Endodermal cell (in vitro differentiated cells): Measurements from ENCODE around the gene TBC1D9B. TPM values are rescaled to one million over a fixed set of nuclear protein-coding genes. Genes with fewer than 3 reads are reported as not detected.

ENCODE experiments used
- DNase-seq: peaks from one replicate; pipeline ENCODE4 v3.0.0-alpha.2; 2017
- H3K27ac ChIP-seq: 2 replicates; pipeline ENCODE4 v1.5.1; 2013; ENCODE audit warnings: mild to moderate bottlenecking, low read depth, low read length, moderate library complexity
- H3K27me3 ChIP-seq: 2 replicates; pipeline ENCODE4 v1.6.1; 2013; ENCODE audit warnings: mild to moderate bottlenecking, low read length, moderate library complexity; ENCODE audit not compliant: insufficient read depth, control insufficient read depth, poor library complexity, severe bottlenecking
- H3K36me3 ChIP-seq: 2 replicates; pipeline ENCODE4 v1.7.0; 2013; ENCODE audit warnings: mild to moderate bottlenecking, low read length, moderate library complexity; ENCODE audit not compliant: control insufficient read depth, insufficient read depth
- H3K4me1 ChIP-seq: one replicate; pipeline ENCODE4 v1.7.0; 2013; ENCODE audit warnings: low read length; ENCODE audit not compliant: control insufficient read depth, insufficient read depth
- H3K4me3 ChIP-seq: 2 replicates; pipeline ENCODE4 v1.5.1; 2013; ENCODE audit warnings: mild to moderate bottlenecking, low read length, moderate library complexity
- H3K9ac ChIP-seq: 2 replicates; pipeline ENCODE4 v1.6.1; 2013; ENCODE audit warnings: mild to moderate bottlenecking, low read length, moderate library complexity; ENCODE audit not compliant: poor library complexity, severe bottlenecking; ENCODE audit errors: extremely low read depth
- H3K9me3 ChIP-seq: 2 replicates; pipeline ENCODE4 v1.6.1; 2013; ENCODE audit warnings: mild to moderate bottlenecking, low read length, moderate library complexity; ENCODE audit not compliant: control insufficient read depth
- H3K27ac Mint-ChIP-seq: 2 replicates; pipeline ENCODE4 v1.8.0; 2020; ENCODE audit warnings: mixed read lengths
- H3K27me3 Mint-ChIP-seq: 2 replicates; pipeline ENCODE4 v1.8.0; 2021; ENCODE audit warnings: mild to moderate bottlenecking, mixed read lengths; ENCODE audit not compliant: insufficient read depth
- H3K36me3 Mint-ChIP-seq: 2 replicates; pipeline ENCODE4 v1.8.0; 2020; ENCODE audit warnings: low read depth, mixed read lengths
- H3K4me1 Mint-ChIP-seq: 2 replicates; pipeline ENCODE4 v1.8.0; 2020; ENCODE audit warnings: mixed read lengths
- H3K4me3 Mint-ChIP-seq: 2 replicates; pipeline ENCODE4 v1.8.0; 2020; ENCODE audit warnings: mild to moderate bottlenecking, moderate library complexity, mixed read lengths
- H3K9me3 Mint-ChIP-seq: 2 replicates; pipeline ENCODE4 v1.8.0; 2020; ENCODE audit warnings: mild to moderate bottlenecking, mixed read lengths
- CTCF ChIP-seq: fragments of 200-600 bp; sonication (generic); conservative IDR thresholded peaks from 2 replicates; pipeline ENCODE4 v1.5.0; 2021; ENCODE audit warnings: antibody characterized with exemption, mild to moderate bottlenecking
- WGBS, 2 experiments: methylation state at CpG; one replicate each; pipeline versions ENCODE4 v1.1.5 to v1.1.7; 2013; ENCODE audit warnings: missing lambda C conversion rate in 2 of 2, mixed read lengths in 1 of 2; ENCODE audit not compliant: insufficient coverage in 1 of 2, insufficient read length in 1 of 2; 5-methylcytosine and 5-hydroxymethylcytosine counted together
- total RNA-seq, 2 donors: library from RNA; stranded (reverse); fragmentation: NEBNext Ultra II Directional in 1 of 2; extraction: Animal tissue kit (Norgen Biotek cat#: 25700) in 1 of 2; gene quantifications; 2 replicates in 1 of 2; 3 replicates in 1 of 2; pipeline ENCODE4 v1.2.1, GENCODE V29; 2021

Gene TBC1D9B
- total RNA-seq, 2 donors from 2014 or later = 118 to 127 TPM

- Mint-ChIP-seq H3K4me3 (no peak overlapping the region), H3K27ac (no peak overlapping the region), H3K27me3 (no peaks in the 10 kb centered on the region), H3K4me1 (no peaks in the 10 kb centered on the region), H3K36me3 (peaks cover 74% of the 10 kb centered on the region), H3K9me3 (peaks cover 32% of the 10 kb centered on the region)
- 94 to 100% methylated on average over 5 to 9 of the region's 9 CpGs for WGBS, 2 experiments
- no peaks in the 10 kb centered on the region for H3K27me3 ChIP-seq
- peaks cover 71% of the 10 kb centered on the region for H3K36me3 ChIP-seq
- H3K9ac ChIP-seq = no peak overlapping the region
- no peak overlapping the region for H3K27ac ChIP-seq
- no peak for DNase-seq
- no peak overlapping the region for H3K4me3 ChIP-seq
- peaks cover 31% of the 10 kb centered on the region for H3K9me3 ChIP-seq
- no peak for TF ChIP-seq CTCF
- no peaks in the 10 kb centered on the region for H3K4me1 ChIP-seq
Measured at GRCh38 chr5:179841621-179842020, 66.1 kb downstream of the TBC1D9B start.

- peaks cover 83% of the 10 kb centered on the region for H3K36me3 Mint-ChIP-seq
- Histone ChIP-seq H3K9ac (no peak overlapping the region), H3K27ac (no peak overlapping the region), H3K27me3 (no peaks in the 10 kb centered on the region), H3K9me3 (peaks cover 22% of the 10 kb centered on the region), H3K4me3 (no peak overlapping the region), H3K4me1 (no peaks in the 10 kb centered on the region), H3K36me3 (peaks cover 71% of the 10 kb centered on the region)
- DNase-seq = no peak
- 90 to 93% methylated on average over 15 to 17 of the region's 17 CpGs for WGBS, 2 experiments
- no peak for TF ChIP-seq CTCF
- H3K4me1 Mint-ChIP-seq = no peaks in the 10 kb centered on the region
- no peak overlapping the region for H3K4me3 Mint-ChIP-seq
- H3K9me3 Mint-ChIP-seq = peaks cover 27% of the 10 kb centered on the region
- no peak overlapping the region for H3K27ac Mint-ChIP-seq
- no peaks in the 10 kb centered on the region for H3K27me3 Mint-ChIP-seq
Measured at GRCh38 chr5:179840766-179841165, 66.9 kb downstream of the TBC1D9B start.

- DNase-seq = no peak
- H3K27me3 ChIP-seq = no peaks in the 10 kb centered on the region
- 92 to 97% methylated on average over 11 of the region's 11 CpGs for WGBS, 2 experiments
- H3K27me3 Mint-ChIP-seq = no peaks in the 10 kb centered on the region
- peaks cover 87% of the 10 kb centered on the region for H3K36me3 Mint-ChIP-seq
- no peaks in the 10 kb centered on the region for H3K4me1 Mint-ChIP-seq
- peaks cover 26% of the 10 kb centered on the region for H3K9me3 Mint-ChIP-seq
- no peak for TF ChIP-seq CTCF
- peaks cover 18% of the 10 kb centered on the region for H3K9me3 ChIP-seq
- H3K36me3 ChIP-seq = peaks cover 67% of the 10 kb centered on the region
- no peaks in the 10 kb centered on the region for H3K4me1 ChIP-seq
- no peak overlapping the region for H3K4me3 ChIP-seq
- H3K27ac Mint-ChIP-seq = no peak overlapping the region
- H3K4me3 Mint-ChIP-seq = no peak overlapping the region
- H3K9ac ChIP-seq = no peak overlapping the region
- no peak overlapping the region for H3K27ac ChIP-seq
Measured at GRCh38 chr5:179840321-179840720, 67.4 kb downstream of the TBC1D9B start.
